Endothelial cell of hepatic sinusoid (primary cell): Measurements from ENCODE around the gene PSME3IP1.

Experiments
- in situ Hi-C: cut with HindIII; loops from 2 replicates; pipeline ENCODE4 v1.10.0; 2017; ENCODE audit warnings: low sequenced_read_pairs

PSME3IP1 gene

DNA sequence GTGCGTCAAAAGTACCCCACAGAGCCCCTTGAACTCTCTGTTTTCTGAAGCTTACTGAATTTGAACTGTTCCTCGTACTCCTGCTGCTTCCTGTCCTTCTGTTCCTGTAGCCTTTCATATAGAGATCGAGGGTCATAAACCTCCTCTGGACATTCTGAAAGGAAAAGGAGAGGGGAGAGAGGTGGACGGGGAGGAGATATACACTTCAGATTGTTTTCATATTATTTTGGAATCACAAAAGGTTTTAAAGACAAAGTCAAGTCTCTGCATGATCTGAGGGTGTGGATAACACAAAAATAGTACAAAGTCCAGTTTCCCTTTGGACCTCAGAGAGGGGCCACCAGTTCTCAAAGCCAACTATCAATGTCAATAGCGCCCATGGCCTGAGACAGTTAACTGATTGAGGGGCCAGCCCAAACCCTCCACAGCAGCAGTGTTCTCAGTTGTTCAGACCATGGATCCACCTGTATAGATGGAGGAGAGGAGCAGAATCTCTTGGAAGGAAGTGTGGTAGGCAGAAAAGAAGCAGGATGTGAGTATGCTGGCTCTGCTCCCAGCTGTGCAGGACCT, 13.0 kb downstream of the PSME3IP1 start:
- in situ Hi-C loops = loop anchor here (25.0 kb wide), 1 partner anchor 211 kb away; the partner anchor contains the start of gene CETP

DNA sequence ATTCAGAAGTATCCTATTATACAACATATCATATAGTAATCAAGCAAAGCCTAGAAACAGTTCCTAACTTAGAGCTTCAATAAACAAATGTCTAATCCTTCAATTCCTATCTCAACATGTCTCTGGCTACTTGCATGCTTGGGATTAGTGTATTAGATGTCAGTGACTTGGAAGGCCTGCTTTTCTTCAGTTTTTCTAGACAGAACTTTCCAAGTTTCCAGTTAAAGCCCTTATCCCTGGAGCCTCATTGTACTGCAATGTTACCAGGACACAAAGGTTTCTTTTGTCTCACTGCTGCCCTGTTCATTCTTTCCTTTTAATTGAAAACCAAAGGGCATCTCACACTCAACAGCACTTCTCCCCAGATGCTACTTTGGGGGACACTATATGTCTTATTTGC, 16.5 kb downstream of the PSME3IP1 start:
- in situ Hi-C loops = loop anchor here (25.0 kb wide), 1 partner anchor 207 kb away; the partner anchor contains the start of gene CETP

DNA sequence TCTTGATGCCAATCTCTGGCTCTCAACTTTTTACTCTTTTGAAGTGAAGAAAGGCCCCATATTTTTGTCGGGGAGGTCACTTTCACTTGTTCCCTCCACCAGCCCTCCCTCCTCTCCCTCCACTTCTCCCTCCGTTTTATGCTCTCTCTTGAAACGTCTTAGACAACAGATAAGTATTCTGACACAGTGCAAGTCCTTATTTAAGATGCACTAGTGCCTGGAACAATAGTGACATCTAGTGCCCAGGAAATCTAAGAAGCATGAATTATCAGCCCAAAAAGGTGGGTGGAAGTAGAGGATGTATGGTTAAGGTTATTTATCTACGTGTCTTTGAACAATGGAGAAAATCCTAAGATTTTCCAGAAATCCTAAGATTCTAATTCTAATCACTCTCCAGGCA, 17.9 kb downstream of the PSME3IP1 start:
- in situ Hi-C loops = loop anchor here (25.0 kb wide), 1 partner anchor 206 kb away; the partner anchor contains the start of gene CETP

DNA sequence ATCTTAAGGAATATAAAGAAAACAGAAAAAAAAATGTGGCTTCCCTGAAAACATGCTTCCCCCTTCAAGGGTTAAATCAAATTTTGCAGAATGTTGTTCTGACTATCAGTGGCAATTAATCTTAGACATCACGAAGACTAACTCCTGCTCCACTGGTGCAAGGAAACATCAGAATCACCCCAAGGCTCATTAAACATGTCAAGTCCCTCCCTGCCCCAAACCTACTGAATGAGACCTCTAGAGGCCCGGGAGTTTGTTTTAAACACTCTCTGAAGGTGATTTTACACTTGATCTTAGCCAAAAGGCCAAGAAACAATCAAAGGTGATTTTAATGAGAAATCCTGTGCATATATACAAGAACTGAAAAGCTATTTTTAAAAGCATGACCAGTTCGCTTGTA, 18.3 kb downstream of the PSME3IP1 start:
- in situ Hi-C loops = loop anchor here (25.0 kb wide), 1 partner anchor 205 kb away; the partner anchor contains the start of gene CETP

DNA sequence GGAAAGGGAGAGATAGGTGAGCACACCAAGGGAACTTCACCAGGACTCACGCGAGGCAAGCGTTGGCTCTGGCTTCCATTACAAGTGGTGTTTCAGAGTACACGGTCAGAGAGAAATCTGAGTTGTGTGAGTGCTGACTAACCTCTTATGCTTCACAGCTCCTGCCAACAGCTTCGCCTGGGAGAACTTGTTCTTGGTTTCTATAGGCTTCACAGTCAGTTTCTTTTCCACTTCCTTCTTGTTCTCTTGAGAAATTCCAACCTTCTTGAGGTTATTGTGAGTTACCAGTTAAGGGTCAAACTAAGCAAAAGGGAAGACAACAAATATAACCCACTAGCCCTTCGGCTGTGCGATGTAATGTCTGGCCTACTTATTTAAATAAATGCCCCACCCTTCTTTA, 18.9 kb downstream of the PSME3IP1 start:
- in situ Hi-C loops = loop anchor here (25.0 kb wide), 1 partner anchor 205 kb away; the partner anchor contains the start of gene CETP

DNA sequence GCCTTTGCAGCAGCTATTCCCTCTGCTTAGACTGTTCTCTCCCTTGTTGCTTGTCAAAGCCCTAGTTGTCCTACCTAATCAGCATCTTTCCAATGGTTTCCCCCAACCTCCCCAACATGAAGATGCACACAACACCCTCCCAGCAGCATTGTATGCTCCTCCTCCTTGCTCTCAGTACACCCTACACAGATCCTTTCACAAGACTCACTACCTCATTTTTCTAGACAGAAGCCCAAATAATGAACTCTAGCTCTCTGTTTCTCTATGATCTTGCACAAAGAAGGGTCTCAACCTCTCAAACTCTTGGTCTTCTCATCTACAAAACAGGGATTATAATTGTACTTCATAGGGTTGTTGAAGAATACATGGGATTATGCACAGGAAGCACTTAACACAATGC, 19.4 kb downstream of the PSME3IP1 start:
- in situ Hi-C loops = loop anchor here (25.0 kb wide), 1 partner anchor 204 kb away; the partner anchor contains the start of gene CETP

DNA sequence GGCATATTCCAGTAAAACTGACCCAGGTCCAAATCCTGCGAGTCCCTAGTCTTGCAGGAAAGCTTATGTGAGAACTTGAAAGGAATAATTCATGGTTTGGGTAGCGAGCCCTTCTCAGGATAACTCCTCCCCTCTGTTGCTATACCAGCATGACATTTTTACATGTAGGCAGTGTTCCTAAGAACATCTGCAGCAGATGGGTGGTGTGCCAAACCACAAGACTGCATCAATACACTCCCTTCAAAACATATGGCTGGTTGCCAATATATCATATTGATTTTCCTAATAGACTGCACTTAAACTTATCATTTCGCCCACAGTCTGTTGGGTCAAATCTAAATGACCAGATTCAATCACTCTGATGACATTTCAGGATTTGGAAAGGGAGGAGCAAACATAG, 19.9 kb downstream of the PSME3IP1 start:
- in situ Hi-C loops = loop anchor here (25.0 kb wide), 1 partner anchor 204 kb away; the partner anchor contains the start of gene CETP

DNA sequence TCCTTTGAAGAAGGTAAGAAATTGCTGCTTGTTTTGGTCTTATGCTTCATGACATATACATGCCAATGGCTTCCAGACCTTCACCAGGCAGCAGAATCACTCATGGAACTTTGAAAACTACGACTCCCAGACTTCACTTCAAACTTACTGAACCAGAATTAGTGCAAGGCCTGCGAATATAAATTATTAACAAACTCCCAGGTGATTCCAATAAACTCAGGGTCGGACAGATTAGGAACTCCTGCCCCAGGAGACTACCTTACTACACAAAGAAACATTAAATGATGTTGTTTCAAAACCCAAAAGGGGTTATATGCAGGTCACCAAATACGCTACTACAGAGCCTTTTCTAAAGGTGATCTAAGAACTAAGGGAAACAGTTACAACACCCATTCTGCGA, 20.4 kb downstream of the PSME3IP1 start:
- in situ Hi-C loops = loop anchor here (25.0 kb wide), 1 partner anchor 203 kb away; the partner anchor contains the start of gene CETP

DNA sequence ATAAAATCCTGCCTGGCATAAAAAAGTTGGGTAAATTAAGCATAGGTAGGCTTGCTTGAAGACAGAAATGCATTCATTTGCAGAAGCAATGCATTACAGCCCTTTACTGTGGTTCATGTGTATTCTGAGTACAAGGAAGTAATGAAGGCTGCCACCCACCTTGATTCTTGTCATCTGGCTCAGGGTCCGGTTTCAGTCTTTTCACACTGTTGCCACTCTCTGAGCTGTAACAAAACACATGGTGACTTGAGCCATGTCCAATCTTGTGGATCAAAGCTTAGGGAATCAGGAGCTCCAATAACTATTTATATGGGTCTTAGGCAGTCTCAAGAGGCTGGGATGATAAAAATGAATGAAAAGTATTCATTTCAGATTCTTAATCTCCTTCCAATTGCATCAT, 22.0 kb downstream of the PSME3IP1 start:
- in situ Hi-C loops = loop anchor here (5.0 to 25.0 kb wide), 2 partner anchors 87 to 202 kb away; partner anchors contain the start of gene CETP

DNA sequence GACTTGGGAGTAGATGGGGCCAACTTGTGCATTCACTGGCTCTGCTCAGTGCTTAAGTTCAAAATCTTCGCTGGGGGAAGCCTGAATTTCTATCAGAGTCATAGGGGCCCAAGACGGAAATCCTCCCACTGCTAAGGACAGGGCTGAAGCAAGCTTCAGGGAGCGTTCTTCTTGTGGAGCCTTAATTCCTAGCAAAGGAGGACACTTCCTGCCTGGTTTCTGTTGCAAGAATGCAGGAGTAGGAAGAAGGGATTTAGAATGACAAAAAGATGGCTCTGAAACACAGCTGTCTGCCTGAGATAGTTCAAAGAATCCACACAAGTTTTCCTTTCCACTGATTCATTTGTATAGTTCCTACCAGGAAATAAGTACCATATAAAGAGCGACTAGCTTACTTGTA, 26.4 kb downstream of the PSME3IP1 start:
- in situ Hi-C loops = loop anchor here (25.0 kb wide), 1 partner anchor 197 kb away; the partner anchor contains the start of gene CETP

DNA sequence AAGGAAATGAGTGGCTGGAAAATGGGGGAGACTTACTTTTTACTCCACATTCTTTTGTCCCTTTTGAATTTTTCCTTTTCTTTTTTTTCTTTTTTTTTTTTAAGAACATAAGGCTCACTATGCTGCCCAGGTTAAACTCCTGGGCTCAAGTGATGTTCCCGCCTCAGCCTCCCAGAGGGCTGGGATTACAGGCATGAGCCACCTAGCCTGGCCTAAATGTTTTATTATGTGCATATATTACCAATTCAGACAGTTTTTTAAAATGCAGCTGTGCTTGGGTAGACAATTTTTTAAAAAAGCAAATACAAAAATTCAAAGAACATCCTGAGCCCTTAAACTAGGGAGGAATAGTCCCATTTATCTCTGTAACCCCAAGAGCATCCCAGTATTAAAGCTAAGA, 28.3 kb downstream of the PSME3IP1 start:
- in situ Hi-C loops = loop anchor here (25.0 kb wide), 1 partner anchor 195 kb away; the partner anchor contains the start of gene CETP

DNA sequence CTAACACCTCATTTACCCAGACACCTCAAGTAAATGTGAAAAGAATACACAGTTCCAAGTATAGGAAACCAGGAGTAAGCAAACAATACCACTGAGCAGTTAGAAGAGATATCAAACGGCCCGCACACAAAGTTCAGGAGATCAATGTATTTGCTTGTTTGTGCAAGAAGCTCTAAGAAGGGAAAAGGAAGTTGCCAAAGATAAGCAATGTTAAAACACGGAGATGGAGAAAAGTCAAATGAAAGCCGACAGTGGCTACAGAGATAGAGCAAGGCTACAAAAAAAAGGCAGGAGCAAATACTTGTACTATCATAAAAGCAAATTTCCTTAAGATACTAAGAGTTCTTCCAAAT, 29.5 kb downstream of the PSME3IP1 start:
- in situ Hi-C loops = loop anchor here (25.0 kb wide), 1 partner anchor 194 kb away; the partner anchor contains the start of gene CETP

DNA sequence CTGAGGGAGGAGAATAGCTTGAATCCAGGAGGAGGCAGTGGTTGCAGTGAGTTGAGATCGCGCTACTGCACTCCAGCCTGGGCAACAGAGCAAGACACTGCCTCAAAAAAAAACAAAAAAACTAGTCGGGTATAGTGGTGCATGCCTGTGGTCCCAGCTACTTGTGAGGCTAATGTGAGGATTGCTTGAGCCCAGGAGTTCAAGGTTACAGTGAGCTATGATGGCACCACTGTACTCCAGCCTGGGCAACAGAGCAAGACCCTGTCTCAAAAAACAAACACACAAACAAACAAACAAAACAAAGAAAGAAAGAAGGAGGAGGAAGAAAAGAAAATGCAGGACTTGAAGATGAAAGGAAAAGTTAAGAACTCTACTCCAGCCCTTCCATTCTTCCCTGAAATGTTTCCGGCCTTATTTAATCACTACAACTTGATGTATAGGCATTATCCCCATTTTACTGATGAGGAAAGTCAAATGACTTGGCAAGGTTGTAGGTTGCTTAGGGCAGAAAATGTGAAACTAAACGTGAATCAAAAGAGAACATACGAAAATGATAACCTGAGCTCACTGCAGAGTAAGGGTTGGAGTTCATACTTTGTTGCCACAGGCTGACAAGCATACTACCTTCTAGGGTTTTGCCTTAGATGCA, 30.0 kb downstream of the PSME3IP1 start:
- in situ Hi-C loops = loop anchor here (25.0 kb wide), 1 partner anchor 194 kb away; the partner anchor contains the start of gene CETP

DNA sequence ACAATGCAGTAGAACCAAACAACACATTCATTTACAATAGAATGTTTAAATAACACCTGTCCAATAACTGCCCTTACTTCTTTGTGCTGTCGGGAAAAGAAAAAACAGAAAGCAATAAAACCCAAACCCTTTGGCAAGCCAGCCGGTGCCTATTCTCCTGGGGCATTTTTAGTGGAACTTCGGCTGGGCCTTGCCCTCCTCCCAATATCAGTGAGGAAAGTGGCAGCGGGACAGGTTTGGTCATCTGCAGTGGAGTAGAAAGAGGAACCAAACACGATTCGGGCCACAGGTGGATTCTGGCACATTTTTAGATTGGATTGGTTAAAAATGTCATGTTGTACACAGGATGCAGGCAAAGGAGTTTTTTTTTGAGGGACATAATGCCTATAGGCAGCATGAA, 32.0 kb downstream of the PSME3IP1 start:
- in situ Hi-C loops = loop anchor here (25.0 kb wide), 1 partner anchor 192 kb away; the partner anchor contains the start of gene CETP

DNA sequence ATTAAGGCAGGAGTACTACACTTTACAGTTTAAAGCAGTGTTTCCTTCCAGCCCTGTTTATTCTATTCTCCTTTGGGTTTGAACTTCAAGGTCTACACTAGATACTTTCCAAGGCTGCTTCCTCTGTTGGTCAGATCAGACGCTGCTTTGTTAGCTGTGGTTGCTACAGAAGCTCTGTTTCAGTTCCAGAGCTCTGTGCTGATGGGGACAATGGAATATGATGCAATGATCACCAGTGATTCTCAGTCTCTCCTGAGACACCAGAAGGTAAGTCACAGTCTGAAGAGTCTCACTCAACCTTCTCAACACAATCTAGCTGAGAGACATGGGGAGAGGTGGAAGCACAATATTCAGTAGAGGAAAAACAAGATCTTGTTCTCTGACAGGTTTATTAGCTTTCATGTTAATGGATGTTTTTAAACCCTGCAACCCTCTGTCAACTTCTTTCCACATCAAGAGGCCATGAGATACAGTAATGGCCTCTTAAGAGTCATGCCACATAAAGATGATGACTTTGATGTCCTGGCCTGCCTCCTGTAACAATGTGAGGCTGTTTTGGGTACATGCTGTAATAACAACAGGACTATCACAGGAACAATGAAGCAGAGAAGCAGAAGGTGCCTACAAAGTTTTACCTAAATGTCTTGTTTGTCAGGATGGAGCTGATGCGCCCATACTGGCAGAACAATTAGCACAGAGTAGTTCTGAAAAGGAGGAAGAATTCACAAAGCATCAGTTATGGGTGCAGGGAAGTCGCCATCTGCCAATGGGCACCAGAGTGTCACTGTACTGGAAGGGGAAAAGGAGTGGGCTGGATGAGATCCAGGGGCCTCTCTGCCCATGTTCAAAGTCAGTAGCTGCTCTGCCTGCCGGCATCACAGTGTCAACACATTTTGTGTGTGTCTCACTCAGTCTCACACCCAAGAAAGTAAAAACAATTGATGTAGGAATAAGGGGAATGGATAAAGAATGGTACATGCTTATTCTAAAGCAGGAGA, 33.4 kb downstream of the PSME3IP1 start:
- in situ Hi-C loops = loop anchor here (25.0 kb wide), 1 partner anchor 190 kb away; the partner anchor contains the start of gene CETP

DNA sequence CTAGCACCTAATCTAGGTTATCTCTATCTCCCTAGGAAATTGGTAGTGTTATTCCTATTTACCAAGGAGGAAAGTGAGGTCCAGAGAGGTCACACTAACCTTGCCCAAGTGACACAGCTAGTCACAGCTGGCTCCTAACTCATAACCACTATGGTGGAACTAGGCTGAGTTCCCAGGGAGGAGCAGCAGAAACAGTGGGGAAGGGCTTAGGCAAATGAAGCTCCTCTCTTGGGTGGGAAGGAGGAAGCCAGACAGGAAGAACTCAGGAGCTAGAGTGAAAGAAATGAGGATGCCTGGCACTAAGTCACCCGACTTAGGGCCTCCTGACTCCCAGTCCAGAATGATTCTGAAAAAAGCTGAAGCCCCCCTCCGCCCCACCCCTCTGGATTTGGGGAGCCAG, 34.5 kb downstream of the PSME3IP1 start:
- in situ Hi-C loops = loop anchor here (25.0 kb wide), 1 partner anchor 189 kb away; the partner anchor contains the start of gene CETP

DNA sequence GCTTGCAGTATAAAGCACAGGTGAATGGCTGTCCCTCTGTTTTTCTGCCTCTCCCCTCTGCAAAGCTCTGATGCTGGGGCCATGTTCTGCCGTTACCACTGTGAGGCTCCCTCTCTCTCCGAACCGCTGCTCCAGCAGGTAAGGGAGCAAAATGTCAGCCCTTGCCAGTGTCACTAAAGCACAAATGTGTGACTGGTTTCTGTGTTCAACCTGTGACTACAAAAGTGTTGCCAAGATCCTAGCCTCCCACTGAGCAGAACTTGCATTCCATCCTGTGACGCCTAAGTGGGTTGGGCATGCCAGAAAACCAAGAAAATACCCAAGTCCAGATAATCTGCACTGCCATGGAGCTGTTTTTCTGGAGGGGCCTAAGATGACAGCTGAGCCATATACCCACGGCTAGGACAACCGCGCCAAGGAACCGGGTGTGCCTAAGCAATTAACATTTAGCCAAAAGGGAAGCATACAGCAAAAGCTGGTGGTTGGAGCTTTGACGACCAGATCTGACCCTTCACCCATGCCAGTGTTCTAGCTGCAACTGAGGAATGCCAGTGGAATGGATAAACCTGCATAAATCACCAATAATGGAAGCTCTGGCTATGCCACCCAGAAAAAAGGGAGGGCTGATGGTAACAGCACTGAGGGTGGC, 35.0 kb downstream of the PSME3IP1 start:
- in situ Hi-C loops = loop anchor here (25.0 kb wide), 1 partner anchor 189 kb away; the partner anchor contains the start of gene CETP

DNA sequence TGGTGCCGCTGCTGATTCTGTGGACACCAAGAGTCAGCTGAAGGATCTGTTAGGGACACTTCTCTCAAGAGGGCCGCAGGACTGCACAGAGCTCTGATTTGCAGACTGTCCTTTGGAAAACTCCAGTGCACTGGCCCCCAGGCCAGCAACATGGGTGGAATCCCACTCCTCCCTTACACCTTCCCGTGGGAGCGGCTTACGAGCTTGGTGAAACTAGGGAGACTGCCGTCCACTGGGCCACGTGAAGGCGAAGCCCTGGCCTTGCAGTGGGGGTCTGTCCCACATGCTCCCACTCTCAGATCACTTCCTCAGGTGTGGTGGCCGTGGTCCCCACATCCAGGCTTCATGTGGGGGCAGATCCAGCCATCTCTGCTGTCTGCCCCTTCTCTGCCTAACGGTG, 36.4 kb downstream of the PSME3IP1 start:
- in situ Hi-C loops = loop anchor here (5.0 kb wide), 1 partner anchor 42 kb away; no protein-coding TSS in a partner anchor

DNA sequence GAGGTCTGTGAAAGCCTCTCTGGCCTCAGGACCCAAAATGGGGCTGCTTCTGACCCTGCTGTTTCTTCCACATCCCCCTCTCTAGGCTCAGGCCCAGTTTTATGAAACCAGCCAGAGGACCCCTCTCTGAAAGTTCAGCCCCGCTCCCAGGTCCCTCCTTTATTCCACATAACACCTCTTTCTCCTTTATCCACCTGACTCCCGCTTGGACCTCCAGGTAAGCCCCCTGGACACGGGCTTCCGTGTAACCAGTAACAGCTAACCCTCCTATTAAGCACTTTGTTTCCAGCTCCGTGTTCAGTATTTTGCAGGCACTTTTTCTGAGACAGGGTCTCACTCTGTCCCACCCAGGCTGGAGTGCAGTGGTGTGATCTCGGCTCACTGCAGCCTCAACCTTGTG, 37.4 kb downstream of the PSME3IP1 start:
- in situ Hi-C loops = loop anchor here (5.0 kb wide), 1 partner anchor 41 kb away; no protein-coding TSS in a partner anchor
